CD4-positive, alpha-beta T cell (primary cell): Measurements from ENCODE around the gene VWA5B2. TPM values are rescaled to one million over a fixed set of nuclear protein-coding genes. Genes with fewer than 3 reads are reported as not detected.

ENCODE experiments used
- ATAC-seq: fragments of 200-7000 bp; cut with Tn5 transposase; one replicate; pipeline ENCODE4 v1.10.0; 2022; ENCODE audit warnings: mild to moderate bottlenecking; ENCODE audit not compliant: poor library complexity
- CTCF ChIA-PET: fragments of 350-600 bp; sonication (Branson Sonifier 250); formaldehyde crosslinking; loops from one replicate; lab custom pipeline; 2021; ENCODE audit warnings: antibody characterized with exemption, inconsistent platforms; lab: Charles Lee
- POLR2A ChIA-PET: fragments of 350-600 bp; sonication (Branson Sonifier 250); formaldehyde crosslinking; loops from one replicate; lab custom pipeline; 2021; ENCODE audit warnings: antibody characterized with exemption, inconsistent platforms; lab: Charles Lee
- DNase-seq, 14 experiments: peaks; one replicate each; pipeline ENCODE4 v3.0.0-alpha.2; 2013 to 2020; ENCODE audit warnings: mixed read lengths in 2 of 14
- H3K27ac ChIP-seq, 2 donors: one replicate each; pipeline versions ENCODE4 v1.5.1 to v1.7.0; 2013; ENCODE audit warnings: low read length in 2 of 2, low read depth in 1 of 2, mild to moderate bottlenecking in 1 of 2
- H3K27me3 ChIP-seq, 2 experiments: 1 replicate in 1 of 2; 2 replicates in 1 of 2; pipeline versions ENCODE4 v1.6.1 to v1.7.0; 2013; ENCODE audit warnings: low read length in 2 of 2, control low read depth in 1 of 2, mild to moderate bottlenecking in 1 of 2, moderate library complexity in 1 of 2; ENCODE audit not compliant: insufficient read depth in 2 of 2, control insufficient read depth in 1 of 2
- H3K36me3 ChIP-seq: one replicate; pipeline ENCODE4 v1.6.1; 2013; ENCODE audit warnings: low read length, control low read depth; ENCODE audit not compliant: insufficient read depth
- H3K4me1 ChIP-seq: one replicate; pipeline ENCODE4 v1.6.1; 2013; ENCODE audit warnings: low read length, control low read depth; ENCODE audit not compliant: insufficient read depth
- H3K4me3 ChIP-seq: one replicate; pipeline ENCODE4 v1.5.1; 2013; ENCODE audit warnings: mild to moderate bottlenecking, low read length, moderate library complexity
- H3K9me3 ChIP-seq, 2 experiments: 1 replicate in 1 of 2; 2 replicates in 1 of 2; pipeline versions ENCODE4 v1.6.1 to v1.7.0; 2013; ENCODE audit warnings: low read length in 2 of 2, mild to moderate bottlenecking in 2 of 2, control low read depth in 1 of 2, moderate library complexity in 1 of 2; ENCODE audit not compliant: control insufficient read depth in 1 of 2, insufficient read depth in 1 of 2
- H3K27ac Mint-ChIP-seq: one replicate; pipeline ENCODE4 v1.8.0; 2020; ENCODE audit warnings: mixed read lengths
- H3K27me3 Mint-ChIP-seq: one replicate; pipeline ENCODE4 v1.8.0; 2021; ENCODE audit warnings: mixed read lengths
- H3K36me3 Mint-ChIP-seq: one replicate; pipeline ENCODE4 v1.8.0; 2021; ENCODE audit warnings: low read depth, mixed read lengths
- H3K4me1 Mint-ChIP-seq: one replicate; pipeline ENCODE4 v1.8.0; 2021; ENCODE audit warnings: low read depth, mixed read lengths
- H3K4me3 Mint-ChIP-seq: one replicate; pipeline ENCODE4 v1.8.0; 2020; ENCODE audit warnings: mild to moderate bottlenecking, mixed read lengths
- H3K9me3 Mint-ChIP-seq: one replicate; pipeline ENCODE4 v1.8.0; 2020; ENCODE audit warnings: mixed read lengths
- CTCF ChIP-seq: fragments of 200-600 bp; IDR thresholded peaks from one replicate; pipeline ENCODE4 v1.8.0; 2022; ENCODE audit warnings: antibody characterized with exemption, mild to moderate bottlenecking
- intact Hi-C, 2 experiments: fragments of 100-400 bp; cut with DNase I in 1 of 2; cut with micrococcal nuclease in 1 of 2; formaldehyde crosslinking; loops; one replicate each; pipeline versions ENCODE4 v1.15.1 to v1.9.0; 2023 to 2025; cut with DNase I, micrococcal nuclease
- total RNA-seq, 174 experiments: library from RNA in 2 of 174; stranded (reverse) in 2 of 174; gene quantifications; one replicate each; pipeline ENCODE4 v1.2.3 and lab custom pipeline; 2021 to 2026

The VWA5B2 gene
- total RNA-seq, 2 experiments from 2014 or later: not detected

GRCh38 chr3:184239221-184239620 is 9.8 kb downstream of the VWA5B2 start:
- POLR2A ChIA-PET: no interaction called here

GRCh38 chr3:184239708-184240107 is 10.3 kb downstream of the VWA5B2 start:
- Mint-ChIP-seq H3K4me1 (no peaks in the 10 kb centered on the region), H3K27me3 (no peaks in the 10 kb centered on the region), H3K36me3 (peaks cover 27% of the 10 kb centered on the region), H3K9me3 (no peaks in the 10 kb centered on the region), H3K4me3 (no peak overlapping the region), H3K27ac (no peak overlapping the region)
- Histone ChIP-seq H3K36me3 (peaks cover 28% of the 10 kb centered on the region), H3K4me3 (no peak overlapping the region), H3K27me3 (no peaks in the 10 kb centered on the region), H3K9me3 (no peaks in the 10 kb centered on the region), H3K27ac (no peak overlapping the region), H3K4me1 (no peaks in the 10 kb centered on the region)
- no peak for TF ChIP-seq CTCF
- intact Hi-C loops: no loop called here
- CTCF ChIA-PET: interaction anchor here (1.4 to 1.8 kb wide), 2 partner anchors 10 to 12 kb away, joined by 4 read pairs; partner anchors contain the start of gene EEF1AKMT4
- DNase-seq (no peak), ATAC-seq (no peak)
- POLR2A ChIA-PET: no interaction called here

More at GRCh38 chr3:184239221-184239620, 9.8 kb downstream of the VWA5B2 start:
- no peak for DNase-seq
- H3K4me3 ChIP-seq: no peak overlapping the region
- H3K27me3 ChIP-seq: peaks cover 0 to 2% of the 10 kb centered on the region in 2 experiments
- Mint-ChIP-seq H3K9me3 (no peaks in the 10 kb centered on the region), H3K36me3 (peaks cover 22% of the 10 kb centered on the region), H3K27ac (no peak overlapping the region), H3K4me1 (no peaks in the 10 kb centered on the region), H3K27me3 (peaks cover under 1% of the 10 kb centered on the region), H3K4me3 (no peak overlapping the region)
- peaks cover 23% of the 10 kb centered on the region for H3K36me3 ChIP-seq
- no peak for TF ChIP-seq CTCF
- ATAC-seq: no peak
- no peak overlapping the region for H3K27ac ChIP-seq
- CTCF ChIA-PET: interaction anchor here (1.4 to 1.8 kb wide), 2 partner anchors 11 to 12 kb away, joined by 4 read pairs; partner anchors contain the start of gene EEF1AKMT4
- no peaks in the 10 kb centered on the region for H3K9me3 ChIP-seq
- H3K4me1 ChIP-seq: no peaks in the 10 kb centered on the region
- intact Hi-C loops: no loop called here

- Mint-ChIP-seq H3K4me3 (no peak overlapping the region), H3K4me1 (no peaks in the 10 kb centered on the region), H3K36me3 (peaks cover 35% of the 10 kb centered on the region), H3K27me3 (no peaks in the 10 kb centered on the region), H3K27ac (no peak overlapping the region), H3K9me3 (no peaks in the 10 kb centered on the region)
- Histone ChIP-seq H3K27ac (no peak overlapping the region), H3K4me3 (no peak overlapping the region), H3K27me3 (no peaks in the 10 kb centered on the region), H3K4me1 (no peaks in the 10 kb centered on the region), H3K36me3 (peaks cover 36% of the 10 kb centered on the region), H3K9me3 (no peaks in the 10 kb centered on the region)
- ChIA-PET POLR2A (interaction anchor here (0.8 kb wide), 1 partner anchor 11 kb away, joined by 3 read pairs; the partner anchor contains the start of gene VWA5B2), CTCF (interaction anchor here (1.4 to 1.8 kb wide), 2 partner anchors 9 to 13 kb away, joined by 4 read pairs; partner anchors contain the start of gene EEF1AKMT4)
- ATAC-seq (no peak), DNase-seq (no peak)
- no peak for TF ChIP-seq CTCF
- intact Hi-C loops: no loop called here
Observed at GRCh38 chr3:184240384-184241140, 11.2 kb downstream of the VWA5B2 start.
